ENCODE measurements around the gene FAM78A.

The FAM78A gene

GRCh38 chr9:131287359-131287758, 11.0 kb upstream of the FAM78A start:
- no peak for TF ChIP-seq CTCF (IDR thresholded peaks at IDR 0.05; ENCODE audit: low read depth, low read length, missing control alignments)
- H3K27ac ChIP-seq: no peak overlapping the region
- in situ Hi-C loops (cut with HindIII; ENCODE audit: low pct_ligation_motif_present, low sequenced_read_pairs): no loop called here
- peaks cover 7% of the 10 kb centered on the region for H3K27me3 ChIP-seq (replicated peaks)
- H3K4me3 ChIP-seq (ENCODE audit: low read depth, low read length): no peak overlapping the region
- no peak for DNase-seq
- H3K36me3 ChIP-seq (replicated peaks): no peaks in the 10 kb centered on the region

- in situ Hi-C loops (cut with HindIII; ENCODE audit: low pct_ligation_motif_present, low sequenced_read_pairs): no loop called here
- H3K4me3 ChIP-seq (ENCODE audit: low read depth, low read length): no peak overlapping the region
- TF ChIP-seq CTCF (IDR thresholded peaks at IDR 0.05; ENCODE audit: low read depth, low read length, missing control alignments): no peak
Observed at GRCh38 chr9:131284856-131285255, 8.5 kb upstream of the FAM78A start.

GRCh38 chr9:131282688-131283422, 6.5 kb upstream of the FAM78A start:
- in situ Hi-C loops (cut with HindIII; ENCODE audit: low pct_ligation_motif_present, low sequenced_read_pairs): no loop called here
- Histone ChIP-seq H3K27me3 (replicated peaks) (peaks cover 20% of the 10 kb centered on the region), H3K36me3 (replicated peaks) (no peaks in the 10 kb centered on the region), H3K4me3 (ENCODE audit: low read depth, low read length) (peak overlapping the region; percentile 26), H3K27ac (no peak overlapping the region)
- TF ChIP-seq CTCF (IDR thresholded peaks at IDR 0.05; ENCODE audit: low read depth, low read length, missing control alignments): no peak
- DNase-seq: no peak

More at GRCh38 chr9:131284856-131285255, 8.5 kb upstream of the FAM78A start:
- Histone ChIP-seq H3K27me3 (replicated peaks) (peaks cover 20% of the 10 kb centered on the region), H3K27ac (no peak overlapping the region), H3K36me3 (replicated peaks) (no peaks in the 10 kb centered on the region)
- DNase-seq: no peak

GRCh38 chr9:131282175-131282574, 5.9 kb upstream of the FAM78A start:
- no peak for DNase-seq
- Histone ChIP-seq H3K27ac (no peak overlapping the region), H3K27me3 (replicated peaks) (peaks cover 21% of the 10 kb centered on the region), H3K4me3 (ENCODE audit: low read depth, low read length) (no peak overlapping the region), H3K36me3 (replicated peaks) (no peaks in the 10 kb centered on the region)
- no peak for TF ChIP-seq CTCF (IDR thresholded peaks at IDR 0.05; ENCODE audit: low read depth, low read length, missing control alignments)
- in situ Hi-C loops (cut with HindIII; ENCODE audit: low pct_ligation_motif_present, low sequenced_read_pairs): no loop called here

- TF ChIP-seq CTCF (IDR thresholded peaks at IDR 0.05; ENCODE audit: low read depth, low read length, missing control alignments): no peak
- H3K4me3 ChIP-seq (ENCODE audit: low read depth, low read length): no peak overlapping the region
- in situ Hi-C loops (cut with HindIII; ENCODE audit: low pct_ligation_motif_present, low sequenced_read_pairs): no loop called here
- peaks cover 28% of the 10 kb centered on the region for H3K27me3 ChIP-seq (replicated peaks)
- no peak for DNase-seq
- no peaks in the 10 kb centered on the region for H3K36me3 ChIP-seq (replicated peaks)
- H3K27ac ChIP-seq: no peak overlapping the region
Observed at GRCh38 chr9:131281119-131281965, 5.0 kb upstream of the FAM78A start.
